ENCODE results near the gene PPP1R27. TPM values are rescaled to one million over a fixed set of nuclear protein-coding genes. Genes with fewer than 3 reads are reported as not detected.

The PPP1R27 gene
- total RNA-seq, 1 donor from 2014 or later: not detected

DNA sequence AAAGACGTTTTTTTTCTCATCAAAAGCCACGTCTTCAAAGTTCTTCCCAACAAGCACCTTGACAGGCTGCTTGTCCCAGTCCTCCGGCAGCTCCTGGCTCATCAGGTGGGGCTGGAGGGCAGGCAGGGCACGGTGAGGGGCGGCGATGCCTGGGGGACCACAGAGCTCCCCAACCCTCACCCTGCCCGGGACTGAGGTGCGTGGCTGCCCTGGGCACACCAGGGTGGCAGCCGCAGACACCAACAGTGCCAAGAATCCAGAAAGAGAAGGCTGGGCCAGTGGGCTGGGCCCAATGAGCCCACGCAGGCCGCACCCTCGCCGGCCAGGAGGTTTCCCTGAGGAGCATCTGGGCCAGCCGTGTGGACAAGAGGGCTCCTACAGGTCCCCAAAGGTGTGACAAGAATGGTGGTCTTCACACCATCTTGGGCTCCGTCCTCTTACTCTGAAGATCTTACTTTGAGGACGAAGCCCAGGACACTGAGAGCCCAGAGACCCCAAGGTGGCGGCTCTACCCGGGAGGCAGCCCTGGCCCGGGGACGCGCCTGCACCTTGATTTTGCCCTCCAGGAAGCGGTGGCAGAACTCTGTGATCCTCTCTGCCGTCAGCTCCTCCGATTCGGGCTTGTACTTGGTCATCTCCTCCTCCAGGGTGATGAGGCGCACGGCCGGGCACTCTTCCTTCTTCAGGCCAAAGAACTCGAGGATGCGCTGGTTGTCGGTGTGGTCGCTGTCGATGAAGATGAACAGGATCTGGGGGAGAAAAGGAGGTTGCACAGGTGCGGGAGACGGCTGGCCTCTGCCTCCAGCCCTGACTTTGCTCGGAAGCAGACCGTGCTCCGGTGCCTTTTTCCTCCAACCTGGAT, 11.3 kb upstream of the PPP1R27 start:
- Mint-ChIP-seq H3K4me1 (ENCODE audit: low read depth) (no peaks in the 10 kb centered on the region), H3K36me3 (ENCODE audit: insufficient read depth) (peaks cover 12% of the 10 kb centered on the region), H3K4me3 (ENCODE audit: low read depth) (no peak overlapping the region), H3K27me3 (no peaks in the 10 kb centered on the region), H3K9me3 (ENCODE audit: low read depth) (no peaks in the 10 kb centered on the region), H3K27ac (no peak overlapping the region)
- TF ChIP-seq, protein P1, sequence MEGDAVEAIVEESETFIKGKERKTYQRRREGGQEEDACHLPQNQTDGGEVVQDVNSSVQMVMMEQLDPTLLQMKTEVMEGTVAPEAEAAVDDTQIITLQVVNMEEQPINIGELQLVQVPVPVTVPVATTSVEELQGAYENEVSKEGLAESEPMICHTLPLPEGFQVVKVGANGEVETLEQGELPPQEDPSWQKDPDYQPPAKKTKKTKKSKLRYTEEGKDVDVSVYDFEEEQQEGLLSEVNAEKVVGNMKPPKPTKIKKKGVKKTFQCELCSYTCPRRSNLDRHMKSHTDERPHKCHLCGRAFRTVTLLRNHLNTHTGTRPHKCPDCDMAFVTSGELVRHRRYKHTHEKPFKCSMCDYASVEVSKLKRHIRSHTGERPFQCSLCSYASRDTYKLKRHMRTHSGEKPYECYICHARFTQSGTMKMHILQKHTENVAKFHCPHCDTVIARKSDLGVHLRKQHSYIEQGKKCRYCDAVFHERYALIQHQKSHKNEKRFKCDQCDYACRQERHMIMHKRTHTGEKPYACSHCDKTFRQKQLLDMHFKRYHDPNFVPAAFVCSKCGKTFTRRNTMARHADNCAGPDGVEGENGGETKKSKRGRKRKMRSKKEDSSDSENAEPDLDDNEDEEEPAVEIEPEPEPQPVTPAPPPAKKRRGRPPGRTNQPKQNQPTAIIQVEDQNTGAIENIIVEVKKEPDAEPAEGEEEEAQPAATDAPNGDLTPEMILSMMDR (IDR thresholded peaks at IDR 0.05; ENCODE audit: unreplicated experiment): no peak
- no peak for DNase-seq (ENCODE audit: low spot score, unreplicated experiment)

DNA sequence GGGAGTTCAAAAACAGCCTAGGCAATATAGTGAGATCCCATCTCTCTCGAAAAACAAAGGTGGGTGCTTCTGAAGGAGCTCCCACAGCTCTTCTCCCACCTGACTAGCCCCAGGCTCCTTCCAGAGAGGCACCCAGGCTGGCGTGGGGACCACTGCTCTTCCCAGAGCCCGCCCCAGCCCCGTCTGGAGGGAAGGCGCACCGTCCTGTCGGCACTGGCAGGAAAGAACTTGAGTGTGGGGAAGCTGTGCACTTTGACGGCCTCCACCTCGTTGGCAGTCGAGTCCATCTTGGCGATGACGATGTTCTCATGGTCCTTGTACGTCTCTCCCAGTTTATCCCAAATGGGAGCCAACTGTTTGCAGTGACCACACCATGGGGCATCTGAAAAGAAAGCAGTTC, 10.5 kb upstream of the PPP1R27 start:
- Mint-ChIP-seq H3K9me3 (ENCODE audit: low read depth) (no peaks in the 10 kb centered on the region), H3K4me3 (ENCODE audit: low read depth) (no peak overlapping the region), H3K27ac (no peak overlapping the region), H3K36me3 (ENCODE audit: insufficient read depth) (peaks cover 12% of the 10 kb centered on the region), H3K27me3 (no peaks in the 10 kb centered on the region), H3K4me1 (ENCODE audit: low read depth) (no peaks in the 10 kb centered on the region)
- DNase-seq (ENCODE audit: low spot score, unreplicated experiment): no peak
- TF ChIP-seq, protein P1 (IDR thresholded peaks at IDR 0.05; ENCODE audit: unreplicated experiment): no peak

DNA sequence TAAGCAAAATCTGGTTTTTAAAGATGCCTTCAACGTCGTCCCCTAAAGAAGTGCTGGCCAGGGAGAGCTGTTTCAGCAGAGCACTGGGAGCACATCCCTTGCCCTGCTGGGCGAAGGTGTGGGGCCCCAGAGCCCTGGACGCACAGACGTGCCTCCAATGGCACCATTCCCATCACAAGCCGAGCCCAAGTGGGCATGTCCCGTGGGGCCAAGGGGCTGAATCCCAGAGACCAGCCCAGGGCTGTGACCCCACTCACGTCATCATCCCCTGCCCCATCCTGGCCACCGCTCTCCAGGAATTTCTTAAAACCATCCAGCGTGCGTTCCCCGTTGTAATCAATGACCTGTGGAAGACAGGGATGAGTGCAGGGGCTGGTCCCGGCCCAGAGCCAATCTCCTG, 10.0 kb upstream of the PPP1R27 start:
- Mint-ChIP-seq H3K36me3 (ENCODE audit: insufficient read depth) (peaks cover 12% of the 10 kb centered on the region), H3K27me3 (no peaks in the 10 kb centered on the region), H3K4me1 (ENCODE audit: low read depth) (no peaks in the 10 kb centered on the region), H3K27ac (no peak overlapping the region), H3K9me3 (ENCODE audit: low read depth) (no peaks in the 10 kb centered on the region), H3K4me3 (ENCODE audit: low read depth) (no peak overlapping the region)
- DNase-seq (ENCODE audit: low spot score, unreplicated experiment): no peak
- TF ChIP-seq, protein P1 (IDR thresholded peaks at IDR 0.05; ENCODE audit: unreplicated experiment): no peak

DNA sequence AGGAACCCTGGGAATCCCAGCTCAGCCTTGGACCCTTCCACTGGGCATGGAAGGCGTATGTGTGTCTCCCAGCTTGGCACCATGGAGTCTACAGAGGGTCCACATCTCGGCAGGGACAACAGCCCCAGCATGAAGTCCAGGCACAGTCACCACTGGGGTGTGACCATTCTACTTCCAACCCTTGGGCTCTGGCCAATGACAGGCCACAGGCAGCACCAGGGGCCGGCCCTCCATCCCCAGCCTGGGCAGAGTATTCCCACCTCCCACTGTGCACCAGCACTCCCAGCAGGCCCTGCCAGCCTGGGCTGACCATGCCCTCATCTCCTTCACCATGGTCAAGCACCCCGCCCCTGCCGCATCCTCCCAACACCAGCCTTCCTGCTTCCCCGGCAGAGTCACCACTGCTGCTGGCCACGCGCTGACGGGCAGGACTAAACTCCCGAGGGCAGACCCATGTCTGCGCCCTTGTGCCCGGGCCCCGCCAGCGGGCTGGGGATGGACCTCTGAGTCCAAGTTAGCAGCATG, 9.5 kb upstream of the PPP1R27 start:
- peaks cover 12% of the 10 kb centered on the region for H3K36me3 Mint-ChIP-seq (ENCODE audit: insufficient read depth)
- H3K27me3 Mint-ChIP-seq: no peaks in the 10 kb centered on the region
- no peaks in the 10 kb centered on the region for H3K9me3 Mint-ChIP-seq (ENCODE audit: low read depth)
- no peaks in the 10 kb centered on the region for H3K4me1 Mint-ChIP-seq (ENCODE audit: low read depth)
- DNase-seq (ENCODE audit: low spot score, unreplicated experiment): no peak
- H3K4me3 Mint-ChIP-seq (ENCODE audit: low read depth): no peak overlapping the region
- TF ChIP-seq, protein P1 (IDR thresholded peaks at IDR 0.05; ENCODE audit: unreplicated experiment): no peak
- H3K27ac Mint-ChIP-seq: peak overlapping the region; percentile 19

DNA sequence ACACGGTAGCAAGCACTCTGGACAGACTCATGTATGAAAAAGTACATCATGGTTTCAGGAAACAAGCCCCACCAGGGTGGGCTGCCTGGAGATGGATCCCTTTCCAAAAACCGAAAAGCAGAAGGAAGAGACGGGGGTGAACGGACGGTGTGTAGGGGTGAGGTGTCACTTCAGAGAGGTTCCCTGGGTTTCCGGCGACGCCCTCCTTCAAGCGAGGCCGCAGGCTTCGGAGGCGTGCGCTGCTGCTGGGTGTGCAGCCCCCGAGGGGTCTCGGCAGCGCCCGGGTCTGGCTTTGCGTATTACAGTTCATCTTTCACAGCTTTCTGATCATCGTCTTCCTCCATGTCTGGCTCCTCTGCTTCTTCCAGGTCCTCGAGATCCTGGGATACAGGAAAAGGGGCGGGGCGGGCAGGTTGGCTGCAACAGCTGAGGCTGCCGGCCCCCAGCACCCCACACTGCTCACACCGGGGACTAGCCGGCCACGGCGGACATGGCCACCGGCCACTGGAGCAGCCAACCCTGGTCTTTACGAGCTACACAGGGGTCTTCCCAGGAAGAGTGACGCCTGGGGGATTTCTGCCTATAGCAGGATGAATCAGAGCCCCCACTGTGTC, 9.0 kb upstream of the PPP1R27 start:
- H3K36me3 Mint-ChIP-seq (ENCODE audit: insufficient read depth): peaks cover 12% of the 10 kb centered on the region
- DNase-seq (ENCODE audit: low spot score, unreplicated experiment): no peak
- no peaks in the 10 kb centered on the region for H3K4me1 Mint-ChIP-seq (ENCODE audit: low read depth)
- no peaks in the 10 kb centered on the region for H3K27me3 Mint-ChIP-seq
- H3K27ac Mint-ChIP-seq: peak overlapping the region; percentile 37
- TF ChIP-seq, protein P1 (IDR thresholded peaks at IDR 0.05; ENCODE audit: unreplicated experiment): no peak
- H3K4me3 Mint-ChIP-seq (ENCODE audit: low read depth): no peak overlapping the region
- no peaks in the 10 kb centered on the region for H3K9me3 Mint-ChIP-seq (ENCODE audit: low read depth)
